Activated naive CD4-positive, alpha-beta T cell treated with anti-CD3 and anti-CD28 coated beads, Interleukin-2, amount 50 U/mL, for 72 hours (primary cell): ENCODE measurements around the gene YIPF3. TPM values are rescaled to one million over a fixed set of nuclear protein-coding genes. Genes with fewer than 3 reads are reported as not detected.
"Not testable (repeated sequence)": the region's sequence is repeated elsewhere in the genome, so short reads cannot be mapped to it uniquely, and the experiment has no call there.

ENCODE experiments used
- ATAC-seq, 2 donors: fragments of 150-1000 bp; cut with Tn5 transposase; 2 replicates each; pipeline ENCODE4 v1.10.0; 2021; ENCODE audit warnings: mild to moderate bottlenecking in 2 of 2, moderate library complexity in 2 of 2
- DNase-seq, 2 donors: peaks; one replicate each; pipeline ENCODE4 v3.0.0; 2021 to 2022; ENCODE audit warnings: low spot score in 2 of 2
- H3K27ac Mint-ChIP-seq, 2 donors: one replicate each; pipeline ENCODE4 v1.8.0; 2022; ENCODE audit warnings: mild to moderate bottlenecking in 2 of 2, mixed read lengths in 2 of 2
- H3K36me3 Mint-ChIP-seq, 2 donors: one replicate each; pipeline ENCODE4 v1.8.0; 2022; ENCODE audit warnings: mixed read lengths in 2 of 2
- H3K9me3 Mint-ChIP-seq, 2 donors: one replicate each; pipeline ENCODE4 v1.8.0; 2022; ENCODE audit warnings: mixed read lengths in 2 of 2
- total RNA-seq, 2 donors: library from RNA; stranded (reverse); gene quantifications; one replicate each; pipeline ENCODE4 v1.2.3, GENCODE V29; 2022

The YIPF3 gene
- total RNA-seq, 2 donors from 2014 or later, result 40.7 to 49.1 TPM

DNA sequence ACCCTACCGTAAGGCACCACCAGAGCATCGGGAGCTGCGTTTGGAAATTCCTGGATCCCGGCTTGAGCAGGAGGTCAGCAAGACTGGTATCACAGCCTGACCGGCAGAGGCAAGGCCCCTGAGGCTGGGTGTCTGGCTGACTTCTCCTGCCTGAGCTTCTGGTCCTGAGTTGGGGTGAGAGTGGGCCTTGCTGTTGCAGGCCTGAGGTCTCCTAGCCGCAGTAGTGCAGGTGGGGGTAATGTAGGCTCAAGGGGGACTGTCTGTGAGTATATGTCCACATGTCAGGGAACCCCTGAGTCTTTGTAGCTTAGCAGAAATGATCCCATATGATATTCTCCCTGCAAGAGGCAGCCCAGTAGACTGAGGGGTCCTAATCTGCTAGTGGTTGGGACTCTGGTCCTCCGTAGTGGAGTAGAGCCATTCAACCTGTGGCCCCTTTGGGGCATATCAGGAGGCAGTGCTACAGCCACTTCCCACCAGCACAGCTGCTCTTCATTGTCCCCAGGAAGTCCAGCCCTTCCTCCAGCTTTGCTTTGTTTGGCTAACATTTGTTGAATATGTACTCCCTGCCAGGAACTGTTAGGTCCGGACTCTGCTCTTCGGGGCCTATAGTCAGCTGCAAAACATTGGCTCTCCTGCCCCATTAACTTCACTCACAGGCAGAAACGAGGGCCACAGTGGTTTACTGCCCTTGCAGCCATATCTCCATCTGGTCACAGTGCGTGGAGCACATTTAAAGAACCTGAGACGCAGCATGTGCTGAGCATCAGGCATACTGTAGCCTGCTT, 17.5 kb downstream of the YIPF3 start:
- Mint-ChIP-seq H3K9me3 (no peaks in the 10 kb centered on the region), H3K27ac (peak overlapping the region in 1 of 2 donors; percentile 79), H3K36me3 (no peaks in the 10 kb centered on the region)
- DNase-seq (no peak), ATAC-seq (no peak)

DNA sequence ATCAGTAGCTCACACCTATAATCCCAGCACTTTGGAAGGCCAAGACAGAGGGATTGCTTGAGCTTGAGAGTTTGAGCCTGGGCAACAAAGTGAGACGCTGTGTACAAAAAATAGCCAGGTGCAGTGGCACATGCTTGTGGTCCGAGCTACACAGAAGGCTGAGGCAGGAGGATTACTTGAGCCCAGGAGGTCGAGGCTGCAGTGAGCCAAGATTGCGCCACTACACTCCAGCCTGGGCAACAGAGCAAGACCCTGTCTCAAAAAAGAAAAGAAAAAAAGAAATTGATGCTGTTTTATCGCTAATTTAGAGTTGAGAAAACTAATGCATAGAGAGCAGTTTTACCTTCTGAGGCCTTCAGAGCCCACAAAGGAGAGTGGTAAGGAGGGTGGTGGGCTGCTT, 18.4 kb downstream of the YIPF3 start:
- not testable (repeated sequence) for H3K9me3 Mint-ChIP-seq, H3K36me3 Mint-ChIP-seq, ATAC-seq, DNase-seq
- H3K27ac Mint-ChIP-seq, result peak overlapping the region in 1 of 2 donors; percentile 14

DNA sequence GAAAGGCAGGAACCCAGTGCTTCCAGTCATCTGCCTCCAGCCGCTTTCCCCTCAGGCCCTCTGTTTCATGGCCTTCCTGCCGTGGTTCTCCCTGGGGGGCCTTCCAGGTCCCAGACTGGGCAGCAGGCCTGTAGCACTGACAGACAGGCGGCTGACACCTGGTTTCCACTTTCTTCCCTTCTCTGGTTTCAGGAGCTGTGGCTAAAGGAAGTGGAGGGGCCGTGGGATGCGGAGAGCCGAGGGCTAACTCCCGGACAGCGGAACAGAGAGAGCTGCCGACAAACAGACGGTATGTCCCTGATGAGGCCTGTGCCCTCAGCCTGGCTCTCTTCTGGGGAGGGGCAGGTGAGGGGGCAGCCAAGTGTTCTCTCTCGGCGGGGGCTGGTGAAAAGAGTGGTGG, 19.0 kb downstream of the YIPF3 start:
- Mint-ChIP-seq H3K36me3 (no peaks in the 10 kb centered on the region), H3K9me3 (no peaks in the 10 kb centered on the region), H3K27ac (no peak overlapping the region)
- ATAC-seq, result no peak
- DNase-seq, result no peak

DNA sequence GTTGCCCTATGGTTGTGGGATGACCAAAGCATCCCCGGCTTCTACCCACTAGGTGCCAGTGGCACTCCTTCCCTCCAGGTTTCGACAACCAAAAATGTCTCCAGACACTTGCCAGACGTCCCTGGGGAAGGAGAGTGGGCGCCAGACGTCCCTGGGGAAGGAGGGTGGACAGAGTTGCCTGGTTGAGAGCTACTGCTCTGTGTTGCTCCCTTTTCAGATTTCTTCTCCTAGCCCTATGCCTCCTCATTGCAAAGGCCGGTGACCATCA, 19.7 kb downstream of the YIPF3 start:
- peak overlapping the region in 1 of 2 donors; percentile 23 for H3K27ac Mint-ChIP-seq
- H3K9me3 Mint-ChIP-seq, result no peaks in the 10 kb centered on the region
- H3K36me3 Mint-ChIP-seq, result no peaks in the 10 kb centered on the region
- DNase-seq, result no peak
- no peak for ATAC-seq

DNA sequence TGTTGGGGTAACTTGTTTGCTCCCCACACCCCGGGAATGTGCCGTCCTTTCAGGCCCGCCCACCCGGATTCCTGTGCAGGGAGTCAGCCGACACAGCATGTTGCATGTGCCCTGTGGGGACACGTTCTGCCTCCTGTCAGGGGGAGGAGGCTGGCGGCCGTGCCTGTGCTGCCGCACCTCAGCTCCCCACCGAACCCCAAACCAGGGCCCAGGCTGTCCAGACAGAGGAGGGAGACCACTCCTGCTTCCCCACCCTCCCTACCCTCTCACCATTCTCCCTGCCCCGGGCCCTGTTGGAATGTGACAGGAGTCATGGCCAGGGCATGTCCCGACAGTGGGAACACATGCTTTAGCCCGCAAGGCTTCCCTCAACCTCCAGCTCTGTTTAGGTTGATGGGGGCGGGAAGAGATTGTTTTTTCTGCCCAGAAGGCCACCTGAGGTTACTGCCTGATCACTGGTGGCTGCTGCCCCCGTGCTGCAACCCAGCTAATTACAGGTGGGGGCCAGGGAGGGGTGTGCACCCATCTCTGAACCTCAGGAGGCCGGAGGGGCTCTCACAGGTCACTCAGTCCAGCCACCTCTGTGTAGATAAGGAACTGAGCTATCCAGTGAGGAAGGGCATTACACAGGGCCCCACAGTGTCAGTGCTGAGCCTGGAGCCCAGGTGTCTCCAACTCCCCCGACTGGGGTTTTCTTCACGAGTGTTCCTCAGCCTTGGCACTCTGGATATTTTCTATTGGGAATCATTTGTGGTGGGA, 20.2 kb downstream of the YIPF3 start:
- ATAC-seq (no peak), DNase-seq (no peak)
- Mint-ChIP-seq H3K9me3 (no peaks in the 10 kb centered on the region), H3K27ac (no peak overlapping the region), H3K36me3 (no peaks in the 10 kb centered on the region)

DNA sequence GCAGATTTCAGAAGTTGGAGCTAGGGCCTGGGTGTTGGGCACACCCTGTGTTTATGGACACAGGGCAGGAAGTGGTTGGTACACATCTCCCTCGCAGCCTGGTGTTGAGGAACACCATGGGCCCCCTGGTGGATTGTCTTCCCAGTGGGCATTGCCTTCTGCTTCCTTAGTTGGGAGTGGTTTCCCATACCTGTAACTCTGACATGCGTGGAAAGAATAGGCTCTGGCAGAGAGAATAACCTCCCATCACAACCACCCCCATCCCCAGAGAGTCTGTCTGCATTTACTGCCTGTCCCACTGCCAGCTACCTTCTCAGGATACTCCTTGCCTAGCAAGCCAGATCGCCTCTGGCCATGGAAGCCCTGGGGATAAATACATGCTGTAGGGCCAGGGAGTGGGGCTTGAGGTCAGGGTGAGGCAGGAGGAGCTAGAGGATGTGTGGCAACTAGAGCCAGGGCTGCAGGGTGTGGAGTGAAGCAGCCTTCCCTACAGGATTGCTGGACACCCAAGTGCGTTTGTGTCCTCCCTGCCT, 21.3 kb downstream of the YIPF3 start:
- no peaks in the 10 kb centered on the region for H3K9me3 Mint-ChIP-seq
- DNase-seq, result no peak
- H3K36me3 Mint-ChIP-seq, result no peaks in the 10 kb centered on the region
- peak overlapping the region; percentile 44 to 68 for H3K27ac Mint-ChIP-seq
- ATAC-seq, result no peak

DNA sequence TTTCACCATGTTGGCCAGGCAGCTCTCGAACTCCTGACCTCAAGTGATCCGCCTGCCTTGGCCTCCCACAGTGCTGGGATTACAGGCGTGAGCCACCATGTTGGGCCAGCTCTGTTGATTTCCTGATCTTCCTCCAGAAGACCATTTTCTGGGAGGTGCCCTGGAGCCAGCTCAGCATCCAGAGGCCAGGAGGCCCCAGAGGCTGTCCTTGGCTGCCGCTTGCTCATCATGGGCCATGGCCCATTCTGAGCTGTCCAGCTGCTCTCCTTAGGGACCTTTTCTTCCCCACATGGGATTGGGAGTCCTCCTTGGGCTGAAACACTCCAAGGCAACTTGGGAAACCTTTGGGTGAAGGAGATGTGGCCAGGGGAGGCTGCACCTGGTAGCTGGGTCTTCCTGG, 22.0 kb downstream of the YIPF3 start:
- DNase-seq, result no peak
- Mint-ChIP-seq H3K36me3 (no peaks in the 10 kb centered on the region), H3K27ac (peak overlapping the region in 1 of 2 donors; percentile 68), H3K9me3 (no peaks in the 10 kb centered on the region)
- no peak for ATAC-seq

DNA sequence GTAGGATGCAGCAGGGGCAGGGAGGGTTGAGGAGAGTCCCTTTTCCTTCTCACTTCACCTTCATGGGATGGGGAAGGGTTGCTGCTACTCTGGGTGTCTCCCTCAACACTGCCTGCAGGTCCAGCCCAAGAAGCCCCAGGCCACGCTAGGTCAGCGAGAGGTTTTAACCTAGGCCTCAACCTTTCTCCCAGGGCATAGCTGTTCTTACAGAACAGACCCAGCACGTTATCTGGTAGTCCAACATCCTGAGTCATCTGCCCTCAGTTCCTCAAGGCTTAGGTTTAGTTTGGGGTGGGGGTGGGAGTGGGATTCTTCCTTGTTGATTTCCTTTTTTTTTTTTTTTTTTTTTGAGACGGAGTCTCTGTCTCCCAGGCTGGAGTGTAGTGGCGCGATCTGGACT, 22.4 kb downstream of the YIPF3 start:
- DNase-seq (no peak), ATAC-seq (no peak)
- no peaks in the 10 kb centered on the region for H3K9me3 Mint-ChIP-seq
- H3K27ac Mint-ChIP-seq, result peak overlapping the region in 1 of 2 donors; percentile 68
- H3K36me3 Mint-ChIP-seq, result no peaks in the 10 kb centered on the region

DNA sequence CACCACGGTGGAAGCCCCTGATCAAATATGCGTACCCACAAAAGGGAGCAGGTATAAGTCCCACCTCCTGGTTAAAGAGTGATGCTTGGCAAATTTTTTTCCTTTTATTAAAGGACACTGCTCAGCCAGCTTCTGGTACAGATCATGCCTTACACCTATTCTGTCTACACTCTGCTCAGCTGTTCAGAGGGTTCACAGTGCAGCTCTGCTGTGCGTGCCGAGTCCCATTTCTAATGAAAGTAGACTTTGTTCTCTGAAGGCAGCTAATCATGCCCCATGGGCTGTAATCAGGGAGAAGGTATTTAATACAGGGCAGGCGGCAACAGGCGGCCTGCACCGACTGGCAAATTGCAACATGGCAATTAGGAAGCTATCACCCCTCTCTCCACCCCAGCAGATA, 22.9 kb downstream of the YIPF3 start:
- DNase-seq (no peak), ATAC-seq (no peak)
- no peaks in the 10 kb centered on the region for H3K36me3 Mint-ChIP-seq
- H3K9me3 Mint-ChIP-seq, result no peaks in the 10 kb centered on the region
- peak overlapping the region in 1 of 2 donors; percentile 36 for H3K27ac Mint-ChIP-seq

DNA sequence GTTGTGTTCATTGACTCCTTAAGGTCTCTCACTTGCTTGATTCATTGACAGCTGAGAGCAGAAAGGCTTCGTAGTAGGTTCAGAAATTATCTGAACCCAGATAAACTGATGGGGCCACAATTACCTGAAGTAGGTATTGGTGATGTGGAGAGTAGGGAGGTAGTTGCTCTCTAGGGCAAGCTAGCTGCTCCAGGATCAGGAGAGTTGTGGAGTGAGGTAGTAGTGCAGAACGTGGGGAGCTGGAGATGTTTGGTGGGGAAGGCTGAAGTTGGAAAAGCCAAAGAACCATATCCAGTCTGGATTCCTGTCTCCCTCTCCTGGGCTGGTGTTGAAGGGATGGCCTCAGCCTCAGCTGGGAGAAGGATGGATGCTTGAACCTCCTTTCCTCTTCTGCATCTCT, 23.5 kb downstream of the YIPF3 start:
- Mint-ChIP-seq H3K36me3 (no peaks in the 10 kb centered on the region), H3K27ac (peak overlapping the region in 1 of 2 donors; percentile 21), H3K9me3 (no peaks in the 10 kb centered on the region)
- DNase-seq (no peak), ATAC-seq (no peak)

DNA sequence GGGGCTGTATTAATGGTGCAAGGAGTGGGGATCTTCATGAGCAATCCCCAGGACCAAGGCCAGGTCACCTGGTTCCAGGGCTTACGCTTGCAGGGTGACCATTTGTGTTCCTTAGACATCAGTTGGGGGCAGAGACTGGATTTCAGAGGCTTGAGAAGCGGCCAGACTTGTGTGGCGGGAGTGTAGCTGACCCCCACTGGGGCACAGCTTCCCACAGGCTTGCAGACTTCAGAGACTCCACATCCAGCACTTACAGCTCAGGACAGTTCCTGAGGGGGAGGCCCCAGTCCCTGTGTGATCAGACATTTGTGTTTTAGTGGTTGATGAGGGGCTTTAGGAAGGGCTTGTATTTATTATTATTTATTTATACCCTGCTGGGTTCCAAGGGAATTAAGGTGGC, 24.1 kb downstream of the YIPF3 start:
- DNase-seq (no peak), ATAC-seq (no peak)
- H3K27ac Mint-ChIP-seq, result peak overlapping the region in 1 of 2 donors; percentile 21

DNA sequence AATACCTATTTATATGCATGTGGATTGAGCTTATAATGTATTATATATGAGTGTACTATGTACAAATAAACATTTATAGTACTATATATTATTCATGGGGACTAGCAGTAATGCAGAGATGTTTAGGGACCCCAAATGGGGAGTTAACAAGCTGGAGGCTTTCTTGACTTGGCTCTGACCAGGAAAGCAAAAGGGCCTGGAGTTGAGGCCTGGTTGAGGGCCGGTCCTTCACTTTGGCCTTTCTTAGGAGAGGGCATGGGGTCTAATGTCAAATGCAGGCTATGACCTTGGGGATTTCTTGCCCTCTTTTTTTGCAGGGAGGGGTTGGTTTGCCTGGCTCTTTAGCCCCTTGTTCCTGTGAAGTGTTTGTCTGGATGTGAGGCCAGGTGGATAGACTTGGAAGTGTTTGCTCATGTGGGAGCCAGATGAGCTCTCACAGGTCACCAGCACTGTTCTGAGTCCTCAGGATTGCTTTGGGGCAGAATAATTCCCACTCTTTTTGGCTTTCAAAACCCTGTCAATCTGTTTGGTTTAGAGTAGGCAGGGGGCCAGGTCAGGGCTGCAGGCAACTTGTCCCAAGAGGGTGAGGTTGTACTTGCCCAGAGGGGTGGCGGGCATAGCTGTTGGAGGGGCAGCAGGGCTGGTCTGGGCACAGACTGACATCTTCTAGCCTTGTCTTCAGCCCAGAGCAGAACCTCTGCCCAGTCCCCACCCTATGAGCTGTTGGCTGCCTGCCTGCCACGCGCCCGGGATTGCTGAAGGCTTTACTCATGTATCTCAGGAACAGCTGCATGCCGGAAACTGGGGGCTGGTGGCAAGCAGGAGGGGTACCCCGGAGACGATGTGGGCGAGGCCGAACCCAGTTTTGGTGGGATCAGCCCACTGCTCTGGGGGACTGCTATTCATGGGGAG, 24.7 kb downstream of the YIPF3 start:
- H3K9me3 Mint-ChIP-seq, result no peaks in the 10 kb centered on the region
- peak overlapping the region; percentile 21 to 86 for H3K27ac Mint-ChIP-seq
- ATAC-seq (no peak), DNase-seq (no peak)
- H3K36me3 Mint-ChIP-seq, result no peaks in the 10 kb centered on the region

More for the DNA sequence above, 24.1 kb downstream of the YIPF3 start:
- H3K36me3 Mint-ChIP-seq, result no peaks in the 10 kb centered on the region
- no peaks in the 10 kb centered on the region for H3K9me3 Mint-ChIP-seq

DNA sequence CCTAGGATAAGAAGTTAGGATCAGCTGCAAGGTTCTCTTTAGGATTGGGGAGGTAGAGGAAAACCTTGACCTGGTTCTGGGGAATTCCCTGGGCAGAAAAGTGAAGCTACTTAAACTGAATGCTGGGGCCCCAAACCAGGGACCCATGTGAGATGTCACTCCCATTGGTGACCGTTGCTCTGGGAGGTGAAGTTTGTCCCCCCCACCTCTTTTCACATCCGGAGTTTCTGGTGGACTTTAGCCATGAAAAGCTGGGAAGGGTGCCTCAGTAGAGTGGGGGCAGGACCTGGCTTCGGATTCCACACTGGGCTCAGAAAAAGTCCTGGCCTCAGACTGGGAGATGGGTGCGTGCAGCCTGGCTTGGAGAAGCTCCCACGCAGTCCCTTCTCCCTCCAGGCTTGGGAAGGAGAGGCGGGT, 26.2 kb downstream of the YIPF3 start:
- no peak for ATAC-seq

DNA sequence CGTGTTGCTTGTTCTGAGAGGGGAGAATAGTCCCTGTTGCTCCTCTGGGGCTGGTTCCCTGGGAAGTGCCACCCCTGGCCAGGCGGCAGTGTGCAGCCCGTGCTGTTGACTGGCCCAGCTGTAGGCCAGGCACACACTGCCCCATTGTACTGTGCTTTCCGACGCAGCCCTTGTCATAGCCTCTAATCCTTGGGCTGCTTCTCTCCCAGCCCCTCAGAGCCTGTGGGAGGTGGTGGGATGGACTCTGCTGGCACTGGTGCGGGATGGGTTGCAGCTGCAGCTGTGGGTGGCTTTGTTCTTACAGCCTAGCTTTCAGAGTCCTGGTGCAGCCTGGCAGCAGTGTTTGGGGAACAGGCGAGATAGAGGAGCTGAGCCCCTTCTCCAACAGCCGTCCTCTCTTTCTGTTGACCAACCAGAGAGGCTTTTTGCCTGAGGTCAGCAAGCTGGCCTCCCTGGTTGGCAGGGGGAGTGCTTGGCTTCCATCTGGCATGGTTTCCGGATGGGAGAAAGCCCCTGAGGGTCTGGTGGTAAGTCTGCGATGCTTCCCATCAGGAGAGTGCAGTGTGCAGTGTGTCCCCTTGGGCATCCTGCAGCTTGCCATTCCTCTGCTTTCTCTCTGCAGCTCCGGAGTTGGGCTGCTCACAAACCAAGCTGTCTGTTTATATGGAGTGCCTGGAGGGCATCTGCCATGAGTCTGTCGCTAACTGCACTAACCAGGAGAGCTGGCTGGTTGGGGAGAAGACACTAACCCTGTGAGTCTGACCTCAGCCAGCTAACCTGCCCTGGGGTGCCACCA, 27.3 kb downstream of the YIPF3 start:
- no peak for ATAC-seq
- Mint-ChIP-seq H3K9me3 (no peaks in the 10 kb centered on the region), H3K27ac (peak overlapping the region; percentile 33 to 62), H3K36me3 (no peaks in the 10 kb centered on the region)
- no peak for DNase-seq

More for the DNA sequence above, 26.2 kb downstream of the YIPF3 start:
- H3K27ac Mint-ChIP-seq, result peak overlapping the region in 1 of 2 donors; percentile 62
- no peaks in the 10 kb centered on the region for H3K9me3 Mint-ChIP-seq
- no peak for DNase-seq
- H3K36me3 Mint-ChIP-seq, result no peaks in the 10 kb centered on the region

DNA sequence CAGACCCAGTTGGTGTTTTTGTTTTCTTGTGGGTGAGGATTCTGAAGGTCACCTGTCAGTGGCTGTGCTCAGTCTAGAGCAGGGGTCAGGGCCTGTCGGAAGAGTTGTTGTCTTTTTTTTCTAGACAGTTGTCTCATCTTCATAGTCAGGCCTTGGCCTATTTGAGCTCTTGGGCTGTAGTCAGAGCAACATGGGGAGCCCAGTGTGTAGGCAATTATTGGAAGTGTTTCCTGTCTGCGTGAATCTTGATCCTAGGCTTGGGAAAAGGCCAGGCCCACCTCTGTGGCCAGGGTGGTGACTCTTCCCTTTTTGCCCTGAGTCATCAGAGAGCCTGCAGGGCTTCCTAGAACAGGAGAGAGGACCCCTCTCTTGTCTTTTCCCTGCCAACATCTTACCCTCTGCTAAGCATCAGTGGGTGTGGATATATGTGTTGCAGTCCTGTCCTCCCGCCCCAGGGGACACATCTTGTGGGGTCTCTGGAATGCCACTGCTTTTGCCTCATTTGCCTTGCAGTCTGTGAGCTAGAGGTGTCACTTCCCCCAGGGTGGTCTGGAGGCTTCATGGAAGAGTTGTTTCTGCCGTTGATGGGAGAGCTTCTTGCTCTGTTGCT, 28.0 kb downstream of the YIPF3 start:
- H3K27ac Mint-ChIP-seq, result peak overlapping the region in 1 of 2 donors; percentile 33
- no peaks in the 10 kb centered on the region for H3K9me3 Mint-ChIP-seq
- no peak for DNase-seq
- no peaks in the 10 kb centered on the region for H3K36me3 Mint-ChIP-seq
- ATAC-seq, result no peak
